NCI-H187 treated with DMSO at 0.1 percent for 48 hours (cell line): Measurements from ENCODE around the gene RHBDF2.

ENCODE experiments used
- DNase-seq: peaks from one replicate; lab custom pipeline; 2025; lab: John Stamatoyannopoulos, UW

The RHBDF2 gene

DNA sequence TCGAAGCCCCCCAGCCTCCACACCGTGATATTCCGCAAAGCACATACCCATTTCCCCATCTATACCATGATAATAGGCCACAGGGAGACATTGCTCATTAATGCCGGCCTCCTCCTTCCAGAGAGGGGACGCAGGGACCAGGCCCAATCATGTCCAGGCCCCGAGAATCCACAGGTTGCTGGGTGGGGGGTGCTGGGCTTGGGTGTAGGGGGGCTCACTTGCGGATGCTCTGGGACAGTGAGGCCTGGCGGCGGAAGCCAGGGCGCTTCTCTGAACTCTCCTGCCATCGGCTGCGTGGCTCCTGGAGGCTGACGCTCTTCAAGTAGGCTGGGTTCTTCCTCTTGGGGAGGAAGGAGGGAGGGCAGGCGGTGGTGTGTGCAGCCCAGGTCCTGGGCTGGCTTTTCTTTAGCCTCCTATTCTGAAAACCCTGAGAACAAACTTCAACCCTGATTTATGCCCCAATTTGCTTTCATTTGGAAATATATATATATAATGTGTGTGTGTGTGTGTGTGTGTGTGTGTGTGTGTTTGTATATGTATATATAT is 21.6 kb downstream of the RHBDF2 start:
- DNase-seq: no peak

DNA sequence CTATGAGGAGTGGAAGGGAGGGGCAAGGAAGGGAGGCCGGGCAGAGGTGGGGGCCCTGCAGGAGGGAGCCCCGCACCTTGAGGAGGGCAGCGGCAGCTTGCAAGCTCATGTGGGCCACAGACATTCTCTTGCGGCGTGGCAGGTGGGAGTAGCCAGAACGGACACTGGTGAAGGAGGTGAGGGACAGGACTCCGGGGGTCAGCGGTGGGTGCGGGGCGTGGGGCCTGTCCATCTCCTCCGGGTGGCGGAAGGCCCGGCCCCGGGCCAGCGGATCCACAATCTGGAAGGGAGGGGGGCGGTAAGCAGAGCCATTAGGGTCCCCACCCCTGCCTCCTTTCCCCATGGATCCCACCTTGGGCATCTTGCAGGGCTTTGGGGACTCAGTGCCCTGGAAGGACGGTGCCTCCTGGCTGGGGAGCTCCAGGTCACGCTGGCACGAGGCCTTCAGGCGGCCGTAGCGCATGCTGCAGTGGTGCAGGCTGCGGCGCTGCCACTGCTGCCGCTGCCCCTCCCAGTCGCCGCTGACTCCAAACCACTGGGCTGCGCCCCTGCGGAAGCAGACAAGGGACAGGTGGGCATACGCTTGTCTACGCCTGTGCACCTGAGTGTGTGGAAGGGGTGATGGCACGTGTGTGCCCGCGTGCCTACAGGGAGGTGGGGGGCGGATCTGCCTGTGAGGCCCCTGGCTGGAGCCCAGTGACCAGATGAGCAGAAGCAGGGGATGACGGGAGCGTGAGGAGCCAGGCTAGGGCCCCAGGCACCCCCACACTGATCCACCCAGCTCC is 22.3 kb downstream of the RHBDF2 start:
- no peak for DNase-seq

DNA sequence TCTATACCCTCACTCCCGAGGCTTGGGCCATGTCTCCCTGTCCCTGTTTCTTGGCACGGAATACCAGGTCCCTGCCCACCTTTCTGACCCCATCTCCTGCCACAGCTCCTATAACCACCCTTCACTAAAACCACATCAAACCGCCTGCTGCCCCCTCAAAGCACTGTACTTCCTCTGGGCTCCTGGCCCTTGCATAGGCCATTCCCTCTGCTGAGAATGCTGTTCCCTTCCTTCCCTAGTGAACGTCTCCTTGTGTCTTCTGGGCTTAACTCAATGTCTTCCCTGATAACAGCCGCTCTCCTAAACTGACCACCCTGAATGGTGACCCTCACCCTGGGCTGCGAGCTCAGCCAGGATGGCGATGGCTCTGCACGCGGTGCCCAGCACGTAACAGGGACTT is 23.1 kb downstream of the RHBDF2 start:
- no peak for DNase-seq

DNA sequence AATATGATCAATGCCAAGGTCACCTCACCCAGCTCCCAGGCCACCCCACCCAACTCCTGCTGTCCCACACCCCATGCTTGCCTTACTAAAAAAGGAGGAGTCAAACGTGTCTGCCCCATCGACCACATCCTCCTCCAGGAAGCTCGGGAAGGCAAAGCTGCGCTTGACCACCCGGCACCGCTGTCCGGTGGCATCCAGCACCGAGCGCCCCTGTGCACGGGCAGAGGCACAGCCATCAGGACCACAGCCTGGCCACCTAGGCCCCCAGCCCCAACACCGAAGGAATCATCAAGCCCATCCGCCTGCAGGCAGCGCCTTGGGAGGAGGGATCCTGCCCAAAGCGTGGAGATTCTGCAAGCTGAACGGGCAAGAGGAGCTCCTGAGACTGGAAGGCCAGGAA is 23.6 kb downstream of the RHBDF2 start:
- DNase-seq: no peak

DNA sequence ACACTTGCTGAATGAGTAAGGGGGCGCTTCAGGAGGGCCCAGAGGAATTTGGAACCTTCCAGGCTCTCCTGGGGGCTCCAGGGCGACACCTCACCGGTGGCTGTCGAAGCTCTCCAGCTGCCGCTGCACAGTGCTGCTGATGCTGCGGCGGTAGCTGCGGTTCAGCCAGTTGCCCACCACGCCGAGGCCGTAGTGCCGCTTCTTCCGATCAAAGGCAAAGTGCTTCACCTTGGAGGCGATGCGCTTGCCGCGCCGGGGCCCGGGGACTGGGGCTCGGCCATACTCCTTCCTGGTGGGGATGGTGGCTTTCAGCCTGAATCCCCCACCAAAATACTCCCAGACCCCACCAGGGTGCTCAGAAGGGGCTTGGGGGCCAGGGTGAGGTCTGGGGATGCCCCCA is 24.5 kb downstream of the RHBDF2 start:
- no peak for DNase-seq

DNA sequence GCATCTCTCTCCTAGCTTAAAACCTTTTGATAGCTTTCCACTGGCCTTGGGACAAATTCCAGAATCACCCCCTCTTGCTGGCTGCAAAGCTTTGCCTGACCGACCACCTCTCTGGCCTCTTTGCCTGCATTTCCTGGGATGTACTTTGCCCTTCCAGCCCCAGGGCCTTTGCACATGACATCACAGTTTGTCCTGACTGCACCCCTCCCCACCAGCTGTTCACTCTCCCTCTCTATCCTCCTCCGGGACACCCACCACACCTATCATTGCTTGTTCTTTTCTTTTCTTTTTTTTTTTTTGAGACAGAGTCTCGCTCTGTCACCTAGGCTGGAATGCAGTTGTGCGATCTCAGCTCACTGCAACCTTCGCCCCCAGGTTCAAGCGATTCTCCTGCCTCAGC is 25.9 kb downstream of the RHBDF2 start:
- no peak for DNase-seq

DNA sequence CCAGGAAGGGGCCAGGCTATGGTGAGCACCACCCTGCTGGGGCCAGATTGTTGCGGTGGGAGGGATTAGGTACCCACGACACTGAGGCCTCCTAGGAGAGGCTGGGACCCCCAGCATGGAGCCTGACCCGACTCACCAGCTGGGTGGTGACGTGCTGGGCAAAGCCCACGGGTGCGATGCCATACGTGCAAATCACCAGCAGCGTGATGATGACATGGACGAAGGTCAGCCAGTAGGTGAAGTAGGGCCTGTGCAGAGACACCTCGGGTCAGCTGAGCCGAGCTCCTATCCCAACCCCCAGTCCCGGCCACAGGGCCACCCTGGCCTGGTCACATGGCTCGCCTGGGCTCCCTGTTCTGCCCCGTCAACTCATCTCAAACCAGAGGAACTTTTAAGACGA is 26.3 kb downstream of the RHBDF2 start:
- no peak for DNase-seq

DNA sequence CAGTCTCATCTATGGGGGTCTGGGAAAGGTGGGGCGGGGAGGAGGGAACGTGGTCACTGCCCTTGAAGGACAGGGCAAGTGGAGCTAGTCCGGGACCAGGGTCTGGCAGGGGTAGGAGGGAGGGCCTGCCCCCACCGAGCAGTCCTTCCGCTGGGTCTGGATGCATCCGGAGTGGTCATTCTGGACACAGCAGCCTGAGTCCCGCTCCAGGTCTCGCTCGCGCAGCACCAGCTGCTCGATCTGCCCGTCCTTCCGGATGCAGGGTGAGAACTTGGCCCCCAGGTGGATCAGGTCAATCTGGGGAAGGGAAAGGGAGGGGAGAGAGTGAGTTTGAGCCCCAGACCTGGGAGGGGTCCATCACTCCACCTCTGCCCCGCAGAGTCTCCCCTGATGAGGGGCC is 27.0 kb downstream of the RHBDF2 start:
- no peak for DNase-seq

- DNase-seq: no peak
These were observed 27.7 kb downstream of the RHBDF2 start for GRCh38 chr17:76473541-76473985.

GRCh38 chr17:76472726-76473125 is 28.5 kb downstream of the RHBDF2 start:
- no peak for DNase-seq

GRCh38 chr17:76472258-76472645 is 29.0 kb downstream of the RHBDF2 start:
- no peak for DNase-seq

DNA sequence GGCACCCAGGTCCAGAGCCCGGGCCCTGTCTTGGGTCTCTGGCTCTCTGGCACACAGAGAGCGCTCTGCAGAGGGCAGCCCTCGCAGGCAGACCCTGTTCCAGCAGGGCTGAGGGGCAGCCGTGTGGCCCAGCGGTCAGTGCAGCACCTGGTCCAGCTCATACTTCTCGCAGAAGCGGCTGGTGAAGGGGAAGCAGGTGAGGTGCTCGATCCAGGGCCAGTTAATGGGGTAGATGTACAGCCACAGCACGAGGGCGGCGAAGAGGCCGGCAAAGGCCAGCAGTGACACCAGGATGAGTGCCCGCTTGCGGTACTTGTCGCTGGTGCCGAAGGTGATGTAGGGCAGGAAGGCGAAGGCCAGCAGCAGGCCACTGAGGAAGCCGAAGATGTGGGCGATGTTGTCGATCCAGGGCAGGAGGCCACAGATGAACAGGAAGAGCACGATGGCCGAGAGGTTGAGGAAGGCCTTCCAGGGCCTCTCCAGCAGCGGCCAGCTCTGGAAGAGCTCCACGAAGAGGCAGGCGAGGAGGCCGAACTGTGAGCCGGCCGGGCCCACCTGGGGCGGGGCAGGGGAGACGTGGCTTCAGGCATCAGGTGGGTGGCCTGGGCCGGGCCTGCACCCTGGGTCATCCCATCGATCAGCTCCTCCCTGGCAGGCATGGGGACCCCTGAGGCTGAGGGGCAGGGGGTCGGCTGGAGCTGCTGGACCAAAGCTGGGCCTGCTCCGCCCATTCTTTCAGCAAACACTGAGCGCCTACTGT is 29.5 kb downstream of the RHBDF2 start:
- no peak for DNase-seq

DNA sequence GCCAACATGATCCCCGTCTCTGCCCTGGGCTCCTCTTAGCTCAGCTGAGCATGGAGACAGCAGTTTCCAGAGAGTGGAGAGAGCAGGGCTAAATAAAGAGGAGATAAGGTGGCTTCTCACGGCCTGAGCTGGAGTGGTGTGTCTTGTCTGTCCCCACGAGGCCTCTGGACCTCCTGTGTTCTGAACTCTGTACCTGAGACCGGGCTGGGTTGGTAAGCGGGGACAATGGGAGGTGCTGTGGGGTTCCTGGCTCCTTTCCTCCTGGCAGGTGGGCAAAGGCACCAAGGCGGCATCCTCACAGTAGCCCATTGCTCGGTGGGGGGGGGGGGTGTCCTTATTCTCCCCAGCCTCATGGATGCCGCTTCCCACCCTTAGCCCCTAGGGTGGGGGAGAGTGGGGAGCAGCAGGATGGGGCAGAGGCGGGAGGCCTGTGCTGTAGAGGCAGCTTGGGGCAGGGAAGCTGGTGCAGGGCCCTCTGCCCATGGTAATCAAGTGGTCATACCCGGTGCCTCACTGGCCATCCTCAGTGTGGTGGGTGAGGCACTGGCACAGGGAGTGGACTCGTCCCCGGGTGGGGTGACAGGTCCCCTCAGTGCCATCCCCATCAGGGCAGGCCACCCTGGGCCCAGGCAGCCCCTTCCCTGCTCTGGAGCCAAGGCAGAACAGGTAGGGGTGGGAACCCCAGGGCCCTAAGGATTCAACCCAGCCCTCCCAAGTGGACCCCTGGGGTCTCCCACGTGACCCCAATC is 31.1 kb downstream of the RHBDF2 start:
- no peak for DNase-seq

DNA sequence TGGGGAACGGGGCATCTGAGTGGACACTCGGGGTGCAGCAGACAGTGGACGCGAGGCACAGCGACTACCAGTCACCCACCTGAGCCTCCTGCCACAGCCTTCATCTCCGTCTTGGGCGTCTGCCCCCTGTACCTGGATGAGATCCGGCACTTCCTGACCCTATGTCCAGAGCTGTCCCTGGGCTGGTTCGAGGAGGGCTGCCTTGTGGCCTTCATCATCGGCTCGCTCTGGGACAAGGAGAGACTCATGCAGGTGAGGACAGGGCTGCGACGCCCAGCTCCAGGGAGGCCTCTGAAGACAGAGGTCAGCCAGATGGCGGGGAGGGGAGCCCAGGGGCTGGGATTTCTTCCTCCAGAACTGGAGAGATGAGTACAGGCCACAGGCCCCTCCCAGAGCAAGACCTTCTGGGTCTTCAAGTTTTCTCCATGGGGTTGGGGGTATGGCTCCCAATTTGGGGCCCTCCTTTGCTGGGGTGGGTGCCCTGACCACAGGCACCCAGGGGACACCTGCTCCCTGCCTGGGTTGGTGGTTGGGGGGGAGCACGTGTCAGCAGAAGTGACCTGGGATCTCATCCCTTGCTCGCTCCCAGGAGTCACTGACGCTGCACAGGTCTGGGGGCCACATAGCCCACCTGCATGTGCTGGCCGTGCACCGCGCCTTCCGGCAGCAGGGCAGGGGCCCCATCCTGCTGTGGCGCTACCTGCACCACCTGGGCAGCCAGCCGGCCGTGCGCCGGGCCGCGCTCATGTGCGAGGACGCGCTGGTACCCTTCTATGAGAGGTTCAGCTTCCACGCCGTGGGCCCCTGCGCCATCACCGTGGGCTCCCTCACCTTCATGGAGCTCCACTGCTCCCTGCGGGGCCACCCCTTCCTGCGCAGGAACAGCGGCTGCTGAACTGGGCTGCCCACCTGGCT is 31.9 kb downstream of the RHBDF2 start:
- DNase-seq: no peak

GRCh38 chr17:76468634-76469010 is 32.6 kb downstream of the RHBDF2 start:
- DNase-seq: no peak

DNA sequence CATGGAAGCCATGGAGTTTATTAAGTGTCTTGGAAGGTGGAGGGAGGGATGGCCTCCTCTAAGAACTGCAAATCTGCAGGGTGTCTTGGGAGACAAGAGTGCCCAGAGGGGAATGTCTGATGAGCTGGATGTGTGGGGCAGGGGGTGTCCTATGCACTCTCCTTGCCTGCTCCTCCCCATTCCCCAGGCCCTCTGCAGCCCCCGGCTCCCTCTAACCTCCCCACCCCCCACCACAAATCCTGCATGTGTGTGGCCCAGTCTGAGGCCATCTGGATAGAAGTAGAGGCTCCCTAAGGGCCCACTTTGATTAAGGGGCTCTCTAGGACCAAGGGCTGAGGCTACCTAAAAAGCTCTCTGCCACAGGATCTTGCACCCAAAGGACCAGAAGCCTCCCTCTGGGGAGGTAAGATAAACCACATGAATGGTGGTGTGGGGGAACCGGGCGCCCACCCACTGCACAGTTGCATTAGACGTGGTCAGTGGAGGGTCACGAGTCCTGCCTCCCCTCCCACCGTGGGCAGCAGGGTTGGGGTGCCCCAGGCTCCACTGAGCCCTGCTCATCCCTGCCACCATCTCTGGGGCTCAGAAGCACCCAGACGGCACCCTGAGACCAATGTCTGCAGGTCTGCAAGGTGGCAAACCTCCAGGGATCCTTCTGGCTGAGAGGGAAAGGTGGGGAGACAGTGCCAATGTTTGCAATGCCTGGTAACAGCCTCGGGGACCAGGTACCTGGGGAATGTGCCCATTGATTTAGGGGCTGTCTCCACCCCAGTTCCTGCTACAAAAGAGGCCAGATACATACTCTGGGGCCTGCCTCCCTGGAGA is 33.2 kb downstream of the RHBDF2 start:
- DNase-seq: no peak

- no peak for DNase-seq
These were observed 33.9 kb downstream of the RHBDF2 start, which contains the start of gene AANAT for GRCh38 chr17:76467366-76467765. Gene AANAT, plus strand, starts transcription at chr17:76467603. Its CDS starts 1,144 bp downstream, at chr17:76468747.

GRCh38 chr17:76466775-76467130 is 34.5 kb downstream of the RHBDF2 start:
- DNase-seq: no peak

GRCh38 chr17:76462556-76463290 is 38.5 kb downstream of the RHBDF2 start:
- DNase-seq: no peak
